H1 (cell line): ENCODE results near the gene CDK5RAP3. TPM values are rescaled to one million over a fixed set of nuclear protein-coding genes. Genes with fewer than 3 reads are reported as not detected.

Source experiments
- CTCF ChIA-PET: fragments of 300-600 bp; sonication (Branson Sonifier 250); formaldehyde crosslinking; loops from one replicate; lab custom pipeline; 2021; ENCODE audit not compliant: partially characterized antibody; lab: Charles Lee
- POLR2A ChIA-PET: fragments of 300-600 bp; sonication (Branson Sonifier 250); formaldehyde crosslinking; loops from one replicate; lab custom pipeline; 2021; ENCODE audit warnings: inconsistent platforms; ENCODE audit not compliant: partially characterized antibody; lab: Charles Lee
- DNase-seq, 2 experiments: peaks; one replicate each; pipeline versions ENCODE4 v3.0.0 to v3.0.0-alpha.2; 2010 to 2022; ENCODE audit warnings: low spot score in 2 of 2, low read depth in 1 of 2, mixed read lengths in 1 of 2
- FAIRE-seq: peaks from 2 replicates; lab custom pipeline; 2011; peaks lifted over from hg19 to GRCh38; lab: Jason Lieb, UNC
- H2AFZ ChIP-seq: 2 replicates; pipeline ENCODE4 v1.8.1; 2012; ENCODE audit warnings: low read length, inconsistent platforms
- H2AK5ac ChIP-seq: 2 replicates; pipeline ENCODE4 v1.6.1; 2013; ENCODE audit warnings: low read depth, low read length
- H2BK120ac ChIP-seq: replicated peaks from 2 replicates; pipeline ENCODE3; 2013; ENCODE audit warnings: low read depth, low read length, inconsistent platforms
- H2BK12ac ChIP-seq: 2 replicates; pipeline ENCODE4 v1.6.1; 2013; ENCODE audit warnings: low read depth, low read length
- H2BK15ac ChIP-seq: 2 replicates; pipeline ENCODE4 v1.6.1; 2013; ENCODE audit warnings: low read length
- H2BK20ac ChIP-seq: 2 replicates; pipeline ENCODE4 v1.6.1; 2013; ENCODE audit warnings: low read length
- H2BK5ac ChIP-seq: 2 replicates; pipeline ENCODE4 v1.6.1; 2013; ENCODE audit warnings: low read depth, low read length
- H3K14ac ChIP-seq: 2 replicates; pipeline ENCODE4 v1.6.1; 2013; ENCODE audit warnings: inconsistent platforms; ENCODE audit not compliant: insufficient read length
- H3K18ac ChIP-seq: 2 replicates; pipeline ENCODE4 v1.6.1; 2013; ENCODE audit warnings: low read length; ENCODE audit errors: extremely low read depth
- H3K23ac ChIP-seq: 2 replicates; pipeline ENCODE4 v1.6.1; 2013; ENCODE audit warnings: inconsistent platforms; ENCODE audit not compliant: insufficient read length
- H3K23me2 ChIP-seq: 2 replicates; pipeline ENCODE4 v1.6.1; 2013; ENCODE audit warnings: low read depth, low read length
- H3K27ac ChIP-seq: 2 replicates; pipeline ENCODE4 v1.6.1; 2011; ENCODE audit warnings: low read depth, low read length, inconsistent platforms
- H3K27me3 ChIP-seq, 4 experiments: replicated peaks in 1 of 4; 1 replicate in 1 of 4; 2 replicates in 3 of 4; pipeline versions ENCODE4 v1.6.1 to v1.8.1; 2011 to 2013; ENCODE audit warnings: low read length in 3 of 4, mild to moderate bottlenecking in 3 of 4, inconsistent platforms in 2 of 4, mixed read lengths in 2 of 4, moderate library complexity in 1 of 4; ENCODE audit not compliant: control insufficient read depth in 3 of 4, insufficient read depth in 3 of 4; ENCODE audit errors: extremely low read depth in 1 of 4
- H3K36me3 ChIP-seq, 4 experiments: 2 replicates each; pipeline versions ENCODE4 v1.6.1 to v1.8.1; 2011 to 2013; ENCODE audit warnings: mild to moderate bottlenecking in 4 of 4, low read length in 3 of 4, moderate library complexity in 2 of 4, control low read depth in 1 of 4, inconsistent platforms in 1 of 4; ENCODE audit not compliant: insufficient read depth in 4 of 4, control insufficient read depth in 2 of 4
- H3K4ac ChIP-seq: replicated peaks from 2 replicates; pipeline ENCODE3; 2013; ENCODE audit warnings: low read length, low read depth, mixed read lengths, inconsistent platforms; ENCODE audit not compliant: insufficient read length
- H3K4me1 ChIP-seq, 4 experiments: replicated peaks in 1 of 4; 1 replicate in 1 of 4; 2 replicates in 3 of 4; pipeline versions ENCODE4 v1.6.1 to v1.8.1; 2011 to 2013; ENCODE audit warnings: low read length in 3 of 4, inconsistent platforms in 2 of 4, mixed read lengths in 1 of 4; ENCODE audit not compliant: insufficient read depth in 4 of 4, control insufficient read depth in 3 of 4
- H3K4me2 ChIP-seq, 2 experiments: 2 replicates each; pipeline versions ENCODE4 v1.6.1 to v1.8.1; 2011 to 2013; ENCODE audit warnings: low read depth in 2 of 2, low read length in 2 of 2, control low read depth in 1 of 2, inconsistent platforms in 1 of 2, mild to moderate bottlenecking in 1 of 2; ENCODE audit not compliant: insufficient read depth in 1 of 2
- H3K4me3 ChIP-seq, 4 experiments: fragments of 200-600, 300-600 bp in 1 of 4; sonication (generic), shearing (Covaris generic), sonication (Bioruptor Twin) in 1 of 4; 2 replicates each; pipeline versions ENCODE4 v1.5.1 to v1.8.1; 2011 to 2016; ENCODE audit warnings: low read length in 4 of 4, low read depth in 3 of 4, control low read depth in 2 of 4, inconsistent platforms in 2 of 4, mild to moderate bottlenecking in 2 of 4, mixed read lengths in 1 of 4, moderate library complexity in 1 of 4; ENCODE audit not compliant: insufficient read depth in 2 of 4; ENCODE audit errors: extremely low read depth in 1 of 4
- H3K56ac ChIP-seq: replicated peaks from 2 replicates; pipeline ENCODE3; 2013; ENCODE audit warnings: low read depth, mild to moderate bottlenecking, mixed read lengths, low read length, inconsistent platforms; ENCODE audit not compliant: insufficient read length
- H3K79me1 ChIP-seq: 2 replicates; pipeline ENCODE4 v1.6.1; 2013; ENCODE audit warnings: low read depth, low read length, control low read depth
- H3K79me2 ChIP-seq, 2 experiments: 2 replicates each; pipeline versions ENCODE4 v1.6.1 to v1.8.1; 2012 to 2013; ENCODE audit warnings: low read length in 2 of 2, mild to moderate bottlenecking in 2 of 2, inconsistent platforms in 1 of 2; ENCODE audit not compliant: insufficient read depth in 2 of 2, control insufficient read depth in 1 of 2
- H3K9ac ChIP-seq, 4 experiments: replicated peaks in 1 of 4; 1 replicate in 1 of 4; 2 replicates in 3 of 4; pipeline versions ENCODE4 v1.6.1 to v1.8.1; 2011 to 2013; ENCODE audit warnings: low read depth in 3 of 4, low read length in 3 of 4, control low read depth in 2 of 4, mild to moderate bottlenecking in 2 of 4, moderate library complexity in 2 of 4, inconsistent platforms in 1 of 4; ENCODE audit errors: extremely low read depth in 1 of 4
- H3K9me3 ChIP-seq, 2 experiments: 2 replicates each; pipeline versions ENCODE4 v1.6.1 to v1.8.1; 2012 to 2013; ENCODE audit warnings: mild to moderate bottlenecking in 2 of 2, moderate library complexity in 2 of 2, control low read depth in 1 of 2, inconsistent platforms in 1 of 2, low read depth in 1 of 2, low read length in 1 of 2, mixed read lengths in 1 of 2; ENCODE audit not compliant: insufficient read depth in 2 of 2
- H4K20me1 ChIP-seq, 2 experiments: replicated peaks in 1 of 2; 2 replicates each; pipeline versions ENCODE3 to v1.8.1; 2011 to 2013; ENCODE audit warnings: inconsistent platforms in 2 of 2, low read length in 2 of 2, mild to moderate bottlenecking in 1 of 2; ENCODE audit not compliant: insufficient read depth in 2 of 2, control insufficient read depth in 1 of 2
- H4K5ac ChIP-seq: 2 replicates; pipeline ENCODE4 v1.6.1; 2013; ENCODE audit warnings: low read length, low read depth, mixed read lengths, inconsistent platforms; ENCODE audit not compliant: insufficient read length
- H4K8ac ChIP-seq: 2 replicates; pipeline ENCODE4 v1.8.0; 2013; ENCODE audit warnings: mild to moderate bottlenecking, moderate library complexity, low read length, inconsistent platforms; ENCODE audit not compliant: insufficient read depth; ENCODE audit errors: extremely low read depth
- H4K91ac ChIP-seq: replicated peaks from 2 replicates; pipeline ENCODE3; 2013; ENCODE audit warnings: low read length, mixed read lengths, inconsistent platforms; ENCODE audit not compliant: insufficient read length
- NANOG ChIP-seq: IDR thresholded peaks from 2 replicates; pipeline ENCODE4 v1.6.1; 2011; ENCODE audit warnings: low read length, low read depth, mild to moderate bottlenecking, inconsistent platforms; ENCODE audit not compliant: insufficient read depth, poor library complexity, severe bottlenecking
- WGBS, 2 experiments: shearing (Covaris generic) in 1 of 2; methylation state at CpG; one replicate each; pipeline versions ENCODE4 v1.1.6 to v1.1.7; 2013 to 2015; ENCODE audit warnings: low lambda C conversion rate in 2 of 2, mixed read lengths in 2 of 2, inconsistent platforms in 1 of 2, low coverage in 1 of 2, missing lambda C conversion rate in 1 of 2; ENCODE audit not compliant: insufficient replicate concordance in 2 of 2, insufficient coverage in 1 of 2, insufficient read length in 1 of 2; ENCODE audit errors: extremely low coverage in 1 of 2, missing lambda C conversion rate in 1 of 2; 5-methylcytosine and 5-hydroxymethylcytosine counted together
- polyA plus RNA-seq, 7 experiments: library from polyadenylated mRNA; depleted of rRNA in 3 of 7; stranded (reverse) in 5 of 7; unstranded in 2 of 7; fragments of >200 nt in 5 of 7; fragments of 200-250 nt in 2 of 7; gene quantifications; 1 replicate in 5 of 7; 2 replicates in 1 of 7; 4 replicates in 1 of 7; pipeline versions ENCODE4 v1.2.1 to v1.2.3, GENCODE V29; 2011 to 2013; ENCODE audit warnings: missing spikeins in 2 of 7, mixed read lengths in 2 of 7
- total RNA-seq: library from RNA; stranded (reverse); fragmentation: NEBNext Ultra II Directional; extraction: Animal tissue kit (Norgen Biotek cat#: 25700); gene quantifications from 2 replicates; pipeline ENCODE4 v1.2.1, GENCODE V29; 2021

The CDK5RAP3 gene
- total and polyA plus RNA-seq, 2 of the 8 experiments (the other 6 are each of a cell fraction or from before 2014, with no cell fraction given): 88.2 to 93.2 TPM

- H3K23me2 ChIP-seq: 0 out of 2 replicates have a peak, but pooled peaks cover 2% of the 10 kb centered on the region
- peaks cover 18 to 41% (median 28%) of the 10 kb centered on the region in 4 experiments for H3K4me1 ChIP-seq
- peak overlapping the region; percentile 88 for H4K5ac ChIP-seq
- H3K79me2 ChIP-seq: no peaks in the 10 kb centered on the region
- H2AK5ac ChIP-seq: no peak overlapping the region
- peak overlapping the region in 3 of 4 experiments; percentile 3 to 36 (median 35); a peak in 3 of 7 replicates for H3K9ac ChIP-seq
- H2BK15ac ChIP-seq: peak overlapping the region; percentile 95; the same call in 1 of the 2 replicates
- peak overlapping the region; percentile 91 for H3K4ac ChIP-seq
- H2AFZ ChIP-seq: no peak overlapping the region
- H3K4me3 ChIP-seq: peak overlapping the region in 1 of 4 experiments; percentile 12; a peak in 3 of 8 replicates
- WGBS, 2 experiments: 10% methylated on average over 7 of the region's 7 CpGs; no CpG with 5 or more reads in 1 of the 2 experiments
- H3K79me1 ChIP-seq: no peaks in the 10 kb centered on the region
- H3K14ac ChIP-seq: no peak overlapping the region
- DNase-seq: no peak
- H2BK20ac ChIP-seq: peak overlapping the region; percentile 94
- TF ChIP-seq NANOG: no peak
- TF ChIP-seq, all 59 proteins: peak for 0
- Histone ChIP-seq H4K91ac (peak overlapping the region; percentile 98), H4K20me1 (no peaks in the 10 kb centered on the region), H2BK5ac (peak overlapping the region; percentile 92; the same call in 1 of the 2 replicates), H4K8ac (no peak overlapping the region), H2BK120ac (peak overlapping the region; percentile 97), H3K18ac (peak overlapping the region; percentile 80; the same call in 1 of the 2 replicates), H3K9me3 (no peaks in the 10 kb centered on the region), H3K36me3 (no peaks in the 10 kb centered on the region), H3K23ac (peak overlapping the region; percentile 7), H3K56ac (peak overlapping the region; percentile 62), H3K27ac (peak overlapping the region; percentile 68), H3K27me3 (no peaks in the 10 kb centered on the region), H3K4me2 (peak overlapping the region; percentile 57 to 76; a peak in 3 of 4 replicates), H2BK12ac (peak overlapping the region; percentile 98; the same call in 1 of the 2 replicates)
- CTCF ChIA-PET: interaction anchor here (0.6 to 27.8 kb wide), 15 partner anchors 8 to 611 kb away, joined by 3 to 493 read pairs (median 6); partner anchors contain the start of genes CDK5RAP3, PNPO and PRR15L
- POLR2A ChIA-PET: interaction anchor here (0.8 to 4.1 kb wide), 6 partner anchors 8 to 51 kb away, joined by 3 to 19 read pairs (median 6); no protein-coding TSS in a partner anchor
- FAIRE-seq: no peak
Observed at GRCh38 chr17:48002916-48003416, 32.1 kb downstream of the CDK5RAP3 start.
